Small intestine (tissue), 7 donors: Measurements from ENCODE around the gene IFI35. TPM values are rescaled to one million over a fixed set of nuclear protein-coding genes. Genes with fewer than 3 reads are reported as not detected.

Experiments used
- DNase-seq, 2 donors: peaks; one replicate each; pipeline versions ENCODE4 v3.0.0 to v3.0.0-alpha.2; 2013
- FAIRE-seq: peaks from 2 replicates; lab custom pipeline; 2012; peaks lifted over from hg19 to GRCh38; lab: Jason Lieb, UNC
- H3K27ac ChIP-seq, 3 donors: one replicate each; pipeline ENCODE4 v1.5.1; 2013; ENCODE audit warnings: low read length in 2 of 3, mild to moderate bottlenecking in 2 of 3, control low read depth in 1 of 3, inconsistent platforms in 1 of 3, low read depth in 1 of 3, moderate library complexity in 1 of 3
- H3K27me3 ChIP-seq, 3 donors: one replicate each; pipeline ENCODE4 v1.6.1; 2013; ENCODE audit warnings: low read length in 3 of 3, inconsistent platforms in 1 of 3; ENCODE audit not compliant: control insufficient read depth in 3 of 3, insufficient read depth in 3 of 3
- H3K36me3 ChIP-seq, 3 donors: one replicate each; pipeline ENCODE4 v1.6.1; 2013; ENCODE audit warnings: low read length in 3 of 3, inconsistent platforms in 1 of 3, low read depth in 1 of 3, mild to moderate bottlenecking in 1 of 3, moderate library complexity in 1 of 3; ENCODE audit not compliant: control insufficient read depth in 3 of 3, insufficient read depth in 2 of 3
- H3K4me1 ChIP-seq, 3 donors: one replicate each; pipeline ENCODE4 v1.6.1; 2013; ENCODE audit warnings: low read length in 2 of 3, inconsistent platforms in 1 of 3, low read depth in 1 of 3, mild to moderate bottlenecking in 1 of 3, moderate library complexity in 1 of 3; ENCODE audit not compliant: control insufficient read depth in 3 of 3, insufficient read depth in 2 of 3
- H3K4me3 ChIP-seq, 3 donors: one replicate each; pipeline ENCODE4 v1.5.1; 2013; ENCODE audit warnings: low read length in 3 of 3, control low read depth in 1 of 3, inconsistent platforms in 1 of 3, low read depth in 1 of 3, mild to moderate bottlenecking in 1 of 3, moderate library complexity in 1 of 3
- H3K9me3 ChIP-seq, 2 donors: one replicate each; pipeline ENCODE4 v1.6.1; 2013; ENCODE audit warnings: low read depth in 1 of 2, low read length in 1 of 2; ENCODE audit not compliant: control insufficient read depth in 2 of 2, insufficient read depth in 1 of 2
- WGBS, 3 donors: extraction: QIAGEN DNeasy Blood & Tissue Kit; methylation state at CpG; one replicate each; pipeline ENCODE4 v1.1.7; 2013; 5-methylcytosine and 5-hydroxymethylcytosine counted together
- polyA plus RNA-seq, 4 donors: library from polyadenylated mRNA; stranded (reverse) in 3 of 4; unstranded in 1 of 4; fragments of 200-250 nt in 3 of 4; fragments of 120-200 nt in 1 of 4; gene quantifications; one replicate each; pipeline versions ENCODE4 v1.2.1 to v1.2.3, GENCODE V29; 2013
- donor health status: healthy with polysubstance abuse.
- donor health status: control.
- donor health status: control.
- donor health status: Bipolar disorder and iron deficiency.
- donor health status: healthy.

The IFI35 gene
- polyA plus RNA-seq, 4 donors = 51.5 to 62.4 (median 59.7) TPM

DNA sequence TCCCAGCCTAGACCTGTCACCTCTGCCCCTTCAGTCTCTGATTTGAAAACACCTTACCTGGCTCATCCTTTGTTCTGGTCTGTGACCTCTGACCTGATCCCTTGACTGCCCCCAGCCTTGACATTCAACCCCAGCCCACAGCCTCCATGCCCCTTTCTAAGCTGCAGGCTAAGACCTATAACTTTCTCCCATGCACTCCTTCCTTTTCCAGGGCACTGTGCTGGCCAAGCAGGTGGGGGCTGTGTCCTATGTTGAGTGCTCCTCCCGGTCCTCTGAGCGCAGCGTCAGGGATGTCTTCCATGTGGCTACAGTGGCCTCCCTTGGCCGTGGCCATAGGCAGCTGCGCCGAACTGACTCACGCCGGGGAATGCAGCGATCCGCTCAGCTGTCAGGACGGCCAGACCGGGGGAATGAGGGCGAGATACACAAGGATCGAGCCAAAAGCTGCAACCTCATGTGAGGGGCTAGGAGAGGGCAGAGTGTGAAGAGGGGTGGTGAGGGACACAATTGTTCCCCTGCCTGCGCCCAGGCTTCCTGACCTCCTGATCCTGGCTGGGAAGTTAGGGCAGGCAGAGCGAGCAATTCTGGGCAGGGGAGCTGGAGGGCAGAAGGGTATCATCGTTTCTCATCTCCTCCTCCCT is 21.8 kb downstream of the IFI35 start:
- no peak for DNase-seq
- no peaks in the 10 kb centered on the region for H3K36me3 ChIP-seq
- H3K4me3 ChIP-seq = no peak overlapping the region
- H3K4me1 ChIP-seq = peaks cover 0 to 6% (median 0%) of the 10 kb centered on the region in 3 donors
- 72 to 82% (median 76%) methylated on average over 16 to 17 of the region's 17 CpGs for WGBS, 3 donors
- no peak overlapping the region for H3K27ac ChIP-seq
- FAIRE-seq = no peak
- peaks cover 0 to 8% (median 0%) of the 10 kb centered on the region in 3 donors for H3K27me3 ChIP-seq
- no peaks in the 10 kb centered on the region for H3K9me3 ChIP-seq

DNA sequence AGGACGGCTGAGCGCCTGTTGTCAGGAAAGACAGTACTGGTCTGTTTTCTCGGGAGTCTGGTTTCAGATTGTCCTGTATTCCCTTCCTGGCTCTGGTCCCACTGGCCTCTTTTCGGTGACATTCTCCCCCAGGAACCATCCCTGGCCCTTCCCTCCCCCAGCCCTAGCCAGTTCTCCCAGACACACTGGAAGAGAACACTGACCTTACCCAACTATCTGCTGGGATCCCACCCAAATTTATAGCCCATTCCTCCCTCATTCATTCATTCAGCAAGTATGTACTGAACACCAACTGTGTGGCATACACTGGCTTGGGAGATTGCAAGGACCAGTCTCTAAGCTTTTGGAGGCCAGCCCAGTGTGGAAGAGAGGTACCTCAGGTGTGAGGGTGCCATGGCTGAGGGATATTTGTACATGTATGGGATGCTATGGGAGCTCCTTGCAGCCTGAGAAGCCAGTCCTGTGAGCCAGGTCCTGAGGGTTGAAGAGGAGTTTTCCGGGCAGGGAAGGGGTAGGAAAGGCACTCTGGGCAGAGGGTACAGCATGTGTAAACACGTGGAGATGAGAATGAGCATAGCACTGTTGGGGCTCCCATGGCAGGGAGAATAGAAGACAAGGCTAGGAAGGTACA is 23.7 kb downstream of the IFI35 start:
- Histone ChIP-seq H3K27ac (no peak overlapping the region), H3K4me1 (no peaks in the 10 kb centered on the region), H3K36me3 (no peaks in the 10 kb centered on the region), H3K4me3 (no peak overlapping the region), H3K9me3 (no peaks in the 10 kb centered on the region), H3K27me3 (peaks cover 0 to 3% (median 0%) of the 10 kb centered on the region in 3 donors)
- WGBS, 3 donors = 72 to 75% (median 72%) methylated on average over 6 of the region's 6 CpGs
- DNase-seq = no peak
- FAIRE-seq = no peak

GRCh38 chr17:43031666-43032065 is 25.1 kb downstream of the IFI35 start:
- H3K4me1 ChIP-seq = no peaks in the 10 kb centered on the region
- FAIRE-seq = no peak
- no peaks in the 10 kb centered on the region for H3K9me3 ChIP-seq
- no peaks in the 10 kb centered on the region for H3K27me3 ChIP-seq
- no peak overlapping the region for H3K27ac ChIP-seq
- H3K36me3 ChIP-seq = no peaks in the 10 kb centered on the region
- no peak overlapping the region for H3K4me3 ChIP-seq
- WGBS, 3 donors = 78 to 89% (median 80%) methylated on average over 3 of the region's 3 CpGs
- DNase-seq = no peak

- Histone ChIP-seq H3K4me3 (no peak overlapping the region), H3K36me3 (no peaks in the 10 kb centered on the region), H3K9me3 (no peaks in the 10 kb centered on the region), H3K4me1 (peaks cover 0 to 4% (median 0%) of the 10 kb centered on the region in 3 donors), H3K27ac (peak overlapping the region in 1 of 3 donors; percentile 10), H3K27me3 (no peaks in the 10 kb centered on the region)
- WGBS, 3 donors = 53 to 60% (median 56%) methylated on average over 11 to 12 of the region's 12 CpGs
- DNase-seq = no peak
- no peak for FAIRE-seq
Measured at GRCh38 chr17:43033948-43034881, 27.6 kb downstream of the IFI35 start.

GRCh38 chr17:43034894-43035293 is 28.3 kb downstream of the IFI35 start:
- Histone ChIP-seq H3K27ac (no peak overlapping the region), H3K9me3 (no peaks in the 10 kb centered on the region), H3K36me3 (no peaks in the 10 kb centered on the region), H3K27me3 (no peaks in the 10 kb centered on the region), H3K4me1 (peaks cover 0 to 4% (median 0%) of the 10 kb centered on the region in 3 donors), H3K4me3 (no peak overlapping the region)
- 86 to 95% (median 87%) methylated on average over 3 of the region's 3 CpGs for WGBS, 3 donors
- FAIRE-seq (no peak), DNase-seq (no peak)

GRCh38 chr17:43039646-43040045 is 33.1 kb downstream of the IFI35 start:
- Histone ChIP-seq H3K9me3 (no peaks in the 10 kb centered on the region), H3K27ac (no peak overlapping the region), H3K27me3 (no peaks in the 10 kb centered on the region), H3K4me1 (peaks cover 0 to 12% (median 0%) of the 10 kb centered on the region in 3 donors), H3K36me3 (peaks cover 0 to 2% (median 0%) of the 10 kb centered on the region in 3 donors), H3K4me3 (no peak overlapping the region)
- DNase-seq (no peak), FAIRE-seq (no peak)
- 91 to 97% (median 93%) methylated on average over 2 of the region's 2 CpGs for WGBS, 3 donors

DNA sequence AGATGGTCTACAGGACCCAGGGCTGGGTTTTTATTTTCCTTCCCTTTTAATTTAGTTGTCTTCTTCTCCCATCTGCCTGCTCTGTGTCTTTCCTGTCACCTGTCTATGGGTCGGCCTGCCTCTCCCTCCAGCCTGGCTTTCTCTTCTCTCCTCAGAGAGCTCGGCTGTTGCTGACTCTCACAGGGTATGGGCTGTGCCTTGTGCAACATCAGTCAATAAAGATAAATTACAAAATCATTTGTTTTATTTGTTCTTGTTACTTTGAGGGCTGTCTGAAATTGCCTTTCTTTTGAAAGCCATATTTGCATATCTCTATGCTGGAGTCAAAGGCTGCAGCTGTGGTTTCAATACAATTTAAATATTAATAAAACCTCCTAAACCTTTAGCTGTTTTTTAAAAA is 34.1 kb downstream of the IFI35 start:
- no peak overlapping the region for H3K4me3 ChIP-seq
- no peaks in the 10 kb centered on the region for H3K27me3 ChIP-seq
- FAIRE-seq = no peak
- no peaks in the 10 kb centered on the region for H3K9me3 ChIP-seq
- peaks cover 0 to 12% (median 0%) of the 10 kb centered on the region in 3 donors for H3K4me1 ChIP-seq
- H3K36me3 ChIP-seq = peaks cover 0 to 2% (median 0%) of the 10 kb centered on the region in 3 donors
- DNase-seq = peak in 1 of 2 donors; percentile 46
- 69 to 83% (median 80%) methylated on average over 2 of the region's 2 CpGs for WGBS, 3 donors
- no peak overlapping the region for H3K27ac ChIP-seq

GRCh38 chr17:43042025-43042628 is 35.5 kb downstream of the IFI35 start:
- Histone ChIP-seq H3K27me3 (no peaks in the 10 kb centered on the region), H3K4me3 (no peak overlapping the region), H3K9me3 (no peaks in the 10 kb centered on the region), H3K4me1 (peaks cover 0 to 12% (median 0%) of the 10 kb centered on the region in 3 donors), H3K27ac (no peak overlapping the region), H3K36me3 (peaks cover 0 to 2% (median 0%) of the 10 kb centered on the region in 3 donors)
- 77 to 87% (median 85%) methylated on average over 5 of the region's 5 CpGs for WGBS, 3 donors
- DNase-seq (no peak), FAIRE-seq (no peak)
